ENCODE data around the gene NT5DC2. TPM values are rescaled to one million over a fixed set of nuclear protein-coding genes. Genes with fewer than 3 reads are reported as not detected.

NT5DC2 gene
- total RNA-seq, 4 donors from 2014 or later: 18.3 to 50.3 (median 39.5) TPM

DNA sequence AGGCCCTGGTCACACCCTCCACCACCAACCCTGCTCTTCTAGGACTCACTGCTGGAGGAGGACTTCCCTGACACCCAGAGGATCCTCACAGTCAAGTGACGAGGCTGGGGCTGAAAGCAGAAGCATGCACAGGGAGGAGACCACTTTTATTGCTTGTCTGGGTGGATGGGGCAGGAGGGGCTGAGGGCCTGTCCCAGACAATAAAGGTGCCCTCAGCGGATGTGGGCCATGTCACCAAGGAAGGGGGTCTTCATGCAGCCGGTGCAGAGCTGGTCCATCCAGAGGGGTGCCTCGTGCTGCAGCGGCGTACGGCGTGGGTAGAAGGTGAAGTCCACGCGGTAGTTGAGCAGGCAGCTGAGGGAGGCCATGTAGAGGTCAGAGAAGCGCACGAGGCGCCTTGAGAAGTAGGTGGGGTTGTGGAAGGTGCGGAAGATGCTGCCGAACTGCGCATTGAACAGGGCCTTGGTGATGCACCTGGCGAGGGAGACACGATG lies 9.4 kb downstream of the NT5DC2 start:
- ATAC-seq (ENCODE audit: low FRiP score): no peak
- TF ChIP-seq, protein P1, sequence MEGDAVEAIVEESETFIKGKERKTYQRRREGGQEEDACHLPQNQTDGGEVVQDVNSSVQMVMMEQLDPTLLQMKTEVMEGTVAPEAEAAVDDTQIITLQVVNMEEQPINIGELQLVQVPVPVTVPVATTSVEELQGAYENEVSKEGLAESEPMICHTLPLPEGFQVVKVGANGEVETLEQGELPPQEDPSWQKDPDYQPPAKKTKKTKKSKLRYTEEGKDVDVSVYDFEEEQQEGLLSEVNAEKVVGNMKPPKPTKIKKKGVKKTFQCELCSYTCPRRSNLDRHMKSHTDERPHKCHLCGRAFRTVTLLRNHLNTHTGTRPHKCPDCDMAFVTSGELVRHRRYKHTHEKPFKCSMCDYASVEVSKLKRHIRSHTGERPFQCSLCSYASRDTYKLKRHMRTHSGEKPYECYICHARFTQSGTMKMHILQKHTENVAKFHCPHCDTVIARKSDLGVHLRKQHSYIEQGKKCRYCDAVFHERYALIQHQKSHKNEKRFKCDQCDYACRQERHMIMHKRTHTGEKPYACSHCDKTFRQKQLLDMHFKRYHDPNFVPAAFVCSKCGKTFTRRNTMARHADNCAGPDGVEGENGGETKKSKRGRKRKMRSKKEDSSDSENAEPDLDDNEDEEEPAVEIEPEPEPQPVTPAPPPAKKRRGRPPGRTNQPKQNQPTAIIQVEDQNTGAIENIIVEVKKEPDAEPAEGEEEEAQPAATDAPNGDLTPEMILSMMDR (IDR thresholded peaks at IDR 0.05): no peak
- DNase-seq (ENCODE audit: low spot score): no peak

DNA sequence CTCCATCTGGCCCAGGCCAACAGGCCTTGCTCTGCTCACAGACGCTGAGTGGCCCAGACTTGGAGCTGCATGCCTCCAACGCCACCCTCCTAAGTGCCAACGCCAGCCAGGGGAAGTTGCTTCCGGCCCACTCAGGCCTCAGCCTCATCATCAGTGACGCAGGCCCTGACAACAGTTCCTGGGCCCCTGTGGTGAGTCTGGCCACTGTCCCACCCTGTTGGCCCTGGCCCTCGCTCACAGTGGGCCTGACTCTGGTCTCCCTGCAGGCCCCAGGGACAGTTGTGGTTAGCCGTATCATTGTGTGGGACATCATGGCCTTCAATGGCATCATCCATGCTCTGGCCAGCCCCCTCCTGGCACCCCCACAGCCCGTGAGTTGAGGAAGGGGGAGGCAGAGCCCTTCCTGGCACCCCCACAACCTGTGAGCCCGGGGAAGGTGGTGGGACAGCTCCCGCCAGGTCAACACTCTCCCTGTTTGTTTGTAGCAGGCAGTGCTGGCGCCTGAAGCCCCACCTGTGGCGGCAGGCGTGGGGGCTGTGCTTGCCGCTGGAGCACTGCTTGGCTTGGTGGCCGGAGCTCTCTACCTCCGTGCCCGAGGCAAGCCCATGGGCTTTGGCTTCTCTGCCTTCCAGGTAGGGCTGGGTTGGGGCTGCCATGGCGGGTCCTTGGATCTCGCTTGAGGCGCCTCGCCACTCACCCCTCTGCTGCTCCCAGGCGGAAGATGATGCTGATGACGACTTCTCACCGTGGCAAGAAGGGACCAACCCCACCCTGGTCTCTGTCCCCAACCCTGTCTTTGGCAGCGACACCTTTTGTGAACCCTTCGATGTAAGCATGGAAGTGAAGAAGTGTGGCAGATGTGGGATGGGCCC lies 10.0 kb downstream of the NT5DC2 start:
- no peak for DNase-seq (ENCODE audit: low spot score)
- no peak for ATAC-seq (ENCODE audit: low FRiP score)
- TF ChIP-seq, protein P1 (IDR thresholded peaks at IDR 0.05): no peak

DNA sequence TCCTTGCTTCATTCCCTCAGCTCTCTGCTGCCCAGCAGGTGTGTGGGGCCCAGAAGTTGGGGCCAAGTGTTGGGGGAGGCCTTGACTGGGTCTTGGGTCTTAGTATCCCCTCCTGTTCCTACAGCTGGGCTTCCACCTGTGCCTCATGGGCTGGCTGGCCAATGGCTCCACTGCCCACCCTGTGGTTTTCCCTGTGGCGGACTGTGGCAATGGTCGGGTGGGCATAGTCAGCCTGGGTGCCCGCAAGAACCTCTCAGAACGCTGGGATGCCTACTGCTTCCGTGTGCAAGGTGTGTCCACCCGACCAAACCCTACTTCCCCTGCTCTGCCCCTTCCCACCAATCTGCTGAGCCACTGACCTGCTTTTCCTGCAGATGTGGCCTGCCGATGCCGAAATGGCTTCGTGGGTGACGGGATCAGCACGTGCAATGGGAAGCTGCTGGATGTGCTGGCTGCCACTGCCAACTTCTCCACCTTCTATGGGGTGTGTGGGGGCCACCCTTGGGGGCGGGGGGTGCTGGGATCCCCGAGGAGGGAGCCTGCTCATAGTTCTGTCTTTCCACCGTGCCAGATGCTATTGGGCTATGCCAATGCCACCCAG lies 10.9 kb downstream of the NT5DC2 start:
- TF ChIP-seq, protein P1 (IDR thresholded peaks at IDR 0.05): no peak
- DNase-seq (ENCODE audit: low spot score) (no peak), ATAC-seq (ENCODE audit: low FRiP score) (no peak)

DNA sequence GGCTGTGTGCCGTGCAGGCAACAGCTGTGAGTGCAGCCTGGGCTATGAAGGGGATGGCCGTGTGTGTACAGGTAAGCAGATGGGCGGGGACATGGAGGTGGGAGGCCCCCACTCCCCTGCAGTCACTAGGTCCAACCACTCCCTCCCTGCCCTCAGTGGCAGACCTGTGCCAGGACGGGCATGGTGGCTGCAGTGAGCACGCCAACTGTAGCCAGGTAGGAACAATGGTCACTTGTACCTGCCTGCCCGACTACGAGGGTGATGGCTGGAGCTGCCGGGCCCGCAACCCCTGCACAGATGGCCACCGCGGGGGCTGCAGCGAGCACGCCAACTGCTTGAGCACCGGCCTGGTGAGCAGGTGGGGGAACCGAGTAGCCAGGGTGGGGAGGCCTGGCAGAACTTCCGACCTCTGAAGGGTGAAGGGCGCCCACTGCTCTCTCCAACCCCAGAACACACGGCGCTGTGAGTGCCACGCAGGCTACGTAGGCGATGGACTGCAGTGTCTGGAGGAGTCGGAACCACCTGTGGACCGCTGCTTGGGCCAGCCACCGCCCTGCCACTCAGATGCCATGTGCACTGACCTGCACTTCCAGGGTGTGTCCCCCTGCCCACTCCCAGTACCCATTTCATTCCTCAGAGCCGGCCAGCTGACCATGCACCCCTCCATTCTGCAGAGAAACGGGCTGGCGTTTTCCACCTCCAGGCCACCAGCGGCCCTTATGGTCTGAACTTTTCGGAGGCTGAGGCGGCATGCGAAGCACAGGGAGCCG lies 11.6 kb downstream of the NT5DC2 start:
- DNase-seq (ENCODE audit: low spot score): no peak
- TF ChIP-seq, protein P1 (IDR thresholded peaks at IDR 0.05): no peak
- no peak for ATAC-seq (ENCODE audit: low FRiP score)

DNA sequence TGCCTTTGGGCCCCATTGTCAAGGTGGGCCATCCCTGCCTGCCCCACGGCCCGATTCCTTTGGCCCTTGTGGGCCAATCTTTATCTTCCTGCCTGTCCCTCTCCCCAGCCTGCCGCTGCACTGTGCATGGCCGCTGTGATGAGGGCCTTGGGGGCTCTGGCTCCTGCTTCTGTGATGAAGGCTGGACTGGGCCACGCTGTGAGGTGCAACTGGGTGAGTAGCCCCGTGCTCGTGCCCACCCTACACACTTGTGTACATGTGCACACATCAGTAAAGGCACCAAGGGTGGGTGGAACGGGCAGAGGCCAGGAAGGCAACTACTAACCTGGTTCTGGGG lies 12.2 kb downstream of the NT5DC2 start:
- no peak for DNase-seq (ENCODE audit: low spot score)
- ATAC-seq (ENCODE audit: low FRiP score): no peak
- TF ChIP-seq, protein P1 (IDR thresholded peaks at IDR 0.05): no peak

DNA sequence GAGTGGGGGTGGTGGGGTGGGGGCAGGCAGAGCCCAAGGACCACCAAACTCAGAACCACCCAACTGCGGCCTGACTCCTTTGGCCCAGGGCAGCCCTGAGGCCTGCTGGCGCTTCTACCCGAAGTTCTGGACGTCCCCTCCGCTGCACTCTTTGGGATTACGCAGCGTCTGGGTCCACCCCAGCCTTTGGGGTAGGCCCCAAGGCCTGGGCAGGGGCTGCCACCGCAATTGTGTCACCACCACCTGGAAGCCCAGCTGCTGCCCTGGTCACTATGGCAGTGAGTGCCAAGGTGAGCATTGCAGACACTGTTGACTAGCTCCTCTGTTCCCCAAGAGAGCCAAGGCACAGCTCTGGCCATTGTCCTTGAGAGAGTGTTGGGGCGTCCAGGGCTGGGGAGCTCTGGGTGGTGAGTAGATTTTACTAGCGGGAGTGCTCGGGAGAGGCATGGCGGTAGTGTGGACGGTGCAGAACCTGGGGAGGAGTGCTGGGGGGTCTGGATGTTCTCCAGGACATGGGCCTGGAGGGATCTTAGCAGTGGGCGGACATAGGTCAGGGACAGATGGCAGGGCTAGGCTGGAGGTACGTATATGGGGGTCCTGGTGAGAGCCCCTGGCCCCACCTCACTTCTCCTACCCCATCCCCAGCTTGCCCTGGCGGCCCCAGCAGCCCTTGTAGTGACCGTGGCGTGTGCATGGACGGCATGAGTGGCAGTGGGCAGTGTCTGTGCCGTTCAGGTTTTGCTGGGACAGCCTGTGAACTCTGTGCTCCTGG lies 12.8 kb downstream of the NT5DC2 start:
- TF ChIP-seq, protein P1 (IDR thresholded peaks at IDR 0.05): no peak
- no peak for DNase-seq (ENCODE audit: low spot score)
- ATAC-seq (ENCODE audit: low FRiP score): no peak
